Tibial nerve (tissue), 4 donors: ENCODE measurements around the gene GABRD. TPM values are rescaled to one million over a fixed set of nuclear protein-coding genes. Genes with fewer than 3 reads are reported as not detected.
A peak's percentile ranks its signal among the peaks of the same experiment; 100 is the strongest.

Experiments
- DNase-seq, 2 donors: peaks; one replicate each; pipeline ENCODE4 v3.0.0-alpha.2; 2019; ENCODE audit warnings: low spot score in 2 of 2
- H3K27ac ChIP-seq, 4 donors: fragments of 200-600 bp; sonication (generic) in 3 of 4; one replicate each; pipeline ENCODE4 v1.5.1; 2017 to 2019; ENCODE audit warnings: mild to moderate bottlenecking in 1 of 4
- H3K27me3 ChIP-seq, 2 donors: fragments of 200-600 bp; sonication (generic) in 1 of 2; one replicate each; pipeline versions ENCODE4 v1.5.1 to v1.6.0; 2017 to 2019
- H3K36me3 ChIP-seq, 3 donors: fragments of 200-600 bp; sonication (generic); one replicate each; pipeline ENCODE4 v1.5.1; 2018 to 2019
- H3K4me1 ChIP-seq, 4 donors: fragments of 200-600 bp; sonication (generic) in 3 of 4; one replicate each; pipeline ENCODE4 v1.5.1; 2017 to 2019
- H3K4me3 ChIP-seq, 4 donors: fragments of 200-600 bp; sonication (generic) in 3 of 4; one replicate each; pipeline ENCODE4 v1.5.1; 2017 to 2019; ENCODE audit warnings: mild to moderate bottlenecking in 1 of 4, moderate library complexity in 1 of 4
- H3K9me3 ChIP-seq, 4 donors: fragments of 200-600 bp; sonication (generic) in 3 of 4; one replicate each; pipeline ENCODE4 v1.5.1; 2017 to 2019
- CTCF ChIP-seq, 5 experiments: fragments of 200-600 bp in 3 of 5; fragments of 450-650 bp in 2 of 5; sonication (generic) in 3 of 5; IDR thresholded peaks; one replicate each; pipeline ENCODE4 v1.5.1; 2016 to 2019; ENCODE audit warnings: antibody characterized with exemption in 5 of 5, mild to moderate bottlenecking in 3 of 5, moderate library complexity in 2 of 5
- EP300 ChIP-seq, 2 donors: sonication (generic); formaldehyde crosslinking; IDR thresholded peaks; one replicate each; pipeline ENCODE4 v1.6.1; 2017; ENCODE audit warnings: antibody characterized with exemption in 2 of 2, mild to moderate bottlenecking in 1 of 2
- POLR2A ChIP-seq, 2 donors: fragments of 450-650 bp; IDR thresholded peaks; one replicate each; pipeline ENCODE4 v1.6.1; 2017; ENCODE audit warnings: antibody characterized with exemption in 2 of 2, mild to moderate bottlenecking in 2 of 2, moderate library complexity in 2 of 2
- WGBS, 2 donors: methylation state at CpG; one replicate each; pipeline ENCODE4 v1.1.5; 2018; 5-methylcytosine and 5-hydroxymethylcytosine counted together
- total RNA-seq, 4 donors: library from RNA; depleted of rRNA; stranded (reverse); fragments of >200 nt; gene quantifications; one replicate each; pipeline ENCODE4 v1.1.0, GENCODE V29; 2016

The GABRD gene
- total RNA-seq, 4 donors from 2014 or later = 1.0 TPM; not detected in 3

GRCh38 chr1:2045468-2046173 is 26.5 kb downstream of the GABRD start:
- peaks cover 4 to 73% of the 10 kb centered on the region in 2 donors for H3K27me3 ChIP-seq
- no peaks in the 10 kb centered on the region for H3K36me3 ChIP-seq
- peaks cover 0 to 1% (median 0%) of the 10 kb centered on the region in 4 donors for H3K9me3 ChIP-seq
- H3K27ac ChIP-seq = no peak overlapping the region
- no peak overlapping the region for H3K4me3 ChIP-seq
- 67 to 71% methylated on average over 15 of the region's 15 CpGs for WGBS, 2 donors
- no peak for DNase-seq
- TF ChIP-seq CTCF (IDR thresholded peaks at IDR 0.05) (no peak), POLR2A (IDR thresholded peaks at IDR 0.05) (no peak), EP300 (IDR thresholded peaks at IDR 0.05) (no peak)
- H3K4me1 ChIP-seq = peaks cover 0 to 28% (median 11%) of the 10 kb centered on the region in 4 donors

- WGBS, 2 donors = 37 to 42% methylated on average over 13 to 20 of the region's 20 CpGs
- H3K27me3 ChIP-seq = peaks cover 4 to 80% of the 10 kb centered on the region in 2 donors
- DNase-seq = peak in 1 of 2 donors; percentile 32
- peak overlapping the region in 1 of 4 donors; percentile 31 for H3K27ac ChIP-seq
- peaks cover 0 to 34% (median 11%) of the 10 kb centered on the region in 4 donors for H3K4me1 ChIP-seq
- no peak overlapping the region for H3K4me3 ChIP-seq
- no peaks in the 10 kb centered on the region for H3K9me3 ChIP-seq
- no peaks in the 10 kb centered on the region for H3K36me3 ChIP-seq
- TF ChIP-seq CTCF (IDR thresholded peaks at IDR 0.05) = peak; percentile 39 to 63 (median 44)
- no peak for TF ChIP-seq EP300 (IDR thresholded peaks at IDR 0.05)
Measured at GRCh38 chr1:2046174-2046917, 27.2 kb downstream of the GABRD start.

- Histone ChIP-seq H3K27me3 (peaks cover 4 to 89% of the 10 kb centered on the region in 2 donors), H3K27ac (peak overlapping the region in 1 of 4 donors; percentile 70), H3K36me3 (no peaks in the 10 kb centered on the region), H3K4me3 (no peak overlapping the region), H3K4me1 (peaks cover 0 to 34% (median 11%) of the 10 kb centered on the region in 4 donors), H3K9me3 (no peaks in the 10 kb centered on the region)
- no peak for DNase-seq
- 51 to 55% methylated on average over 15 to 18 of the region's 25 CpGs for WGBS, 2 donors
- TF ChIP-seq POLR2A (IDR thresholded peaks at IDR 0.05) (no peak), CTCF (IDR thresholded peaks at IDR 0.05) (no peak), EP300 (IDR thresholded peaks at IDR 0.05) (no peak)
Measured at GRCh38 chr1:2046953-2047748, 28.0 kb downstream of the GABRD start.

- TF ChIP-seq POLR2A (IDR thresholded peaks at IDR 0.05) = no peak
- TF ChIP-seq CTCF (IDR thresholded peaks at IDR 0.05) = no peak
- no peak for TF ChIP-seq EP300 (IDR thresholded peaks at IDR 0.05)
- Histone ChIP-seq H3K4me1 (peaks cover 0 to 34% (median 11%) of the 10 kb centered on the region in 4 donors), H3K27ac (peak overlapping the region in 1 of 4 donors; percentile 70), H3K36me3 (no peaks in the 10 kb centered on the region), H3K9me3 (no peaks in the 10 kb centered on the region), H3K27me3 (peaks cover 4 to 95% of the 10 kb centered on the region in 2 donors), H3K4me3 (no peak overlapping the region)
- 66 to 74% methylated on average over 18 to 21 of the region's 25 CpGs for WGBS, 2 donors
- no peak for DNase-seq
Measured at GRCh38 chr1:2047749-2048729, 28.9 kb downstream of the GABRD start.
